Measurements from ENCODE around the gene CHAC2.

GRCh38 chr2:53780056-53780455 is 12.5 kb downstream of the CHAC2 start:
- no peak for TF ChIP-seq EP300 (IDR thresholded peaks at IDR 0.05; ENCODE audit: borderline replicate concordance)
- no peak for TF ChIP-seq RAD21 (IDR thresholded peaks at IDR 0.05; ENCODE audit: low read depth)
- no peak for TF ChIP-seq CREB1 (IDR thresholded peaks at IDR 0.05; ENCODE audit: low read depth)
- no peak for TF ChIP-seq YY1 (IDR thresholded peaks at IDR 0.05; ENCODE audit: low read depth)
- no peak for TF ChIP-seq REST (IDR thresholded peaks at IDR 0.05; ENCODE audit: low read depth)
- no peak for TF ChIP-seq MAX (IDR thresholded peaks at IDR 0.05)
- no peak for TF ChIP-seq EGR1 (IDR thresholded peaks at IDR 0.05)

All from Ishikawa (cell line).